HG03342 (cell line): ENCODE data around the gene LIPC.
A peak's percentile ranks its signal among the peaks of the same experiment; 100 is the strongest.

Experiments used
- ATAC-seq: cut with Tn5 transposase; IDR thresholded peaks from one replicate; pipeline ENCODE4 v1.9.1; 2021; ENCODE audit warnings: mild to moderate bottlenecking, moderate library complexity; ENCODE audit not compliant: unreplicated experiment

The LIPC gene

DNA sequence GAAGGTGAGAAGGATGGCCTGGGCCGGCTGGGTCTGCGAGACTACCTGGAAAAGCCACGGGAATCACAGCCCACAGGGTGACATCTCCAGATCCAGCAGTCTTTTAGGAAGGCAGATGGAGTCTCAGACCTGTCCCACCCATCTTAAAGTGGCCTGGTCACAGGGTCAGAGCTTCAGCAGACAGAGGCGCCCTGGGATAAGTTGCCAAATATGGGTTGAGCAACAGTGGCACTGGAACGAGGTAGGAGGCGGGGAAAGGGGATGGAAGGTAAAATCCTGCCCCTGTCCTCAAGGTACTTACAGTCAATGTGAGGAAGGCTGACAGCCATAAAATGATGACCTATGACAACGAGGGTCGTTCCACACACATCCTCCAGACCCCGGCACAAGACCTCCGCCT is 80.7 kb downstream of the LIPC start:
- no peak for ATAC-seq

GRCh38 chr15:58513008-58513407 is 81.2 kb downstream of the LIPC start:
- no peak for ATAC-seq

GRCh38 chr15:58513726-58514336 is 82.0 kb downstream of the LIPC start:
- ATAC-seq, result no peak

DNA sequence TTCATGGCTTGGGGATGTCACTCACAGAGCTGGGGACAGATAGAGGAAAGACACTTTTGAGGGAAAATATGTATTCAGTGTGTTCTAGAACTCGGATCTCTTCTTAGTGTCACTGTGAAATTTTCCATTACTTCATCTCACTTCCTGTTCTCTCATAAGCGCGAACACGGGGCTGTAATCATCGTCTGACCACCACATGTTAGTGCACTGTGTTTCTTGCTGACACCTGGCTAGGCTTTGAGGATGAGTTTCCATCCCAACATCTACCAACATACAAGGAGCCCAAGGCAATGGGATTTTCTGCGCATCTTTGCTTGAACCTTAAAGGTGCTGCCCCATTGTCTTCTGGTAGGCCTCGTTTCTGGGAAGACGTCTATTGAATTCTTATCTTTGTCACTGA is 84.0 kb downstream of the LIPC start:
- ATAC-seq, result no peak

DNA sequence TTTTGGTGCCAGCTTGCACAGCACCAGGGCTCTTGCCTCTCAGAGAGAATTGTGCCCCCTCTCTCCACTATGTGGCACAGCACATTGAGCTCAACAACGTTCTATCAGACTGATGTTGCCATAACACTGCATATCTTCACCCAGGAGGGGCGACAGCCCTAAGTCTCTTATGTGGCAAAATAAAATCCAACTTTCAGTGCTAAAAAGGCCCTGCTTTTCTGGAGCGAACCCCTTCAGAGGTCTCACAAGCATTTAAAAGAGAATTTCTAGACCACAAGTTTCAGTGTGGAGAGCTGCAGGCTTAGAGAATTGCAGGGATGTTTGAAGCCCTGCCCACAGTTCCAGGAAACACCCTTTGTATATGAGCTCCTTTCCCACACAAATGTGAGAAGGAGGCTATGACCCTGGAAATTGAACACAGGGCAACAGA is 85.5 kb downstream of the LIPC start:
- ATAC-seq, result no peak

GRCh38 chr15:58517682-58518525 is 86.1 kb downstream of the LIPC start:
- ATAC-seq, result peak; percentile 62

DNA sequence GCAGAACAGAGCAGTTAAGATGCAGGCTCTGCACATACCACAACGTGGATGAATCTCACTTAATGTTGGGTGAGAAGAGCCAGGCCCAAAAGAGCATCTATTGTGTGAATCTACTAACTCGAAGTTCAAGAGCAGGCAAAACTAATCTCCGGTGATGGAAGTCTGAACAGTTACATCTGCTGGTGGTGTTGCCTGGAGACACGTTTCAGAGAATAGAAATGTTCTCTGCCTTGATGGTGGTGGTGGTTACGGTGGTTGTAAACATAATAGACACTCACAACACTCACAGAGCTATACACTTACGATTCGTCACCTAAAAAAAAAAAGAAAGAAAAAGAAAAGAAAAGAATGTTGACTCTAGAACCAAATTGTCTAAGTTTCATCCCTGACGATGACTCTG is 86.8 kb downstream of the LIPC start:
- ATAC-seq, result peak; percentile 14

- ATAC-seq, result no peak
These were observed 87.7 kb downstream of the LIPC start for GRCh38 chr15:58519516-58519915.

- ATAC-seq, result no peak
These were observed 88.7 kb downstream of the LIPC start for GRCh38 chr15:58520464-58520863.

DNA sequence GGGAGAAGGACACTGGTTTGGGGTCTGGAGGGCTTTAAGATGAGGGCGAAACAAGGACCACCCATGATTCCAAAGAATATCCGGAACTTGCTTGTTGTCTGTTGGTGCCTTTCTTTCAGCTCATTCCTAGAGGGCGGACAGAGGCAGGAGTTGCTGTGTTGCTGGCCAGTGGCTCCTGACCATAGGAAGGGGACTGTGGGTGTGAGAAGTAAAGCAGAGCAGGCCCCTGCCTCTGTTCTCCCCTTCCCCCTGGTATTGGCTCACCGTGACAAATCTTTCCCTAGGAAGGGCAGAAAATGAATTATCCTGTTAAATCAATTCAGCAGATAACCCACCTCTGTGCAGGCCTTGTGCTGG is 89.1 kb downstream of the LIPC start:
- ATAC-seq, result no peak

DNA sequence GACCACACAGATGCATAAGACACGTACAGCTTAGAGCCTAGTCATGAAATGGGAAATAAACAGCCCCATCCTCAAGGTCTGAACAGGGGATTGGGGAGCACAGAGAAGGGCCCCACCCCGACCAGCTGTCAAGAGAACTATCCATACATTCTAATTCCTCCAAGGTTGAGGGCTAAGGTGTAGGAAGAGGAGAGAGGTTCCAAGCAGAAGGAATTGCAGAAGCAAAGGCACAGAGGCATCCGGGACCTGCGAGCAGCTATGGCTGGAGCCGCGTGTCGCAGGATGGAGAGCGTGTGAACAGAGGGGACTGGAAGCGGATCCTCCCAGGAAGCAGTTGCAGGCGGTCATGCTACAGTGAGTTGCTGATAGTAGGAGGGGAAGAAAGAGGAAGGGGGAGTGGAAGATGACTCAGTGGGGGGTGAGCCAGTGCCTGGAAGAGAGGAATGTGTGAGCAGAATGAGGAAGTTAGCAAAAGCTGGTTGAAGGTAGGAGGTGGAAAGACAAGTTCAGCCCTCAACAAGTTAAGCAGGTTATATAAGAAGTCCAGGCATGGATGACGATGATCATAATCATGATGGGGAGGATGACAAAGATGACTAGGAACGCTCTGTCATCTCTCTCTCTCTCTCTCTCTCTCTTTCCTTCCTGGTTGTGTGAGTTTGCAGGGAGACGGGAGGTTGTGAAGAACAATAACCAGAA is 89.7 kb downstream of the LIPC start:
- ATAC-seq, result no peak

GRCh38 chr15:58522391-58522790 is 90.6 kb downstream of the LIPC start:
- no peak for ATAC-seq

- no peak for ATAC-seq
These were observed 91.1 kb downstream of the LIPC start for GRCh38 chr15:58522865-58523264.

GRCh38 chr15:58523634-58524033 is 91.8 kb downstream of the LIPC start:
- ATAC-seq, result no peak

- ATAC-seq, result no peak
These were observed 92.5 kb downstream of the LIPC start for GRCh38 chr15:58524247-58524646.

DNA sequence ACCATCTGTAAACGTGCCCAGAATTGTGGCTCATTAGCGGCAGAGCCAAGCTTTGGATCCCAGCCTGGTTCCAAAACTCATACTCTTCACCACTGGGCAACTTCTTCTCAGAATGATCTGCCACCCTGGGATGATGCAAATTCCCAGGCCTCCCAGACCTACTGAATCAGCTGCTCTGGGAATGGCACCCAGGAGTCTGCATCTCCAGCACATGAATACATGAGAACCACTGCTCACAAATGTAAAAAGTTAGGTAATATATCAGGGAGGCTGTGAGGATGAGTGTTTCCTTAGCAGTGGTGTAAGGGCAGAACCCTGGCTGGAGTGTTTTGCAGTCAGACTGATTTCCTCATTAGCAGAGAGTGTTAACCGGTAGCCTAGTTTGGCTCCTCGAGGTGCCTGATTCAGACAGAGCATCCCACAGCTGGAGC is 94.2 kb downstream of the LIPC start:
- ATAC-seq, result no peak

GRCh38 chr15:58526647-58527192 is 94.9 kb downstream of the LIPC start:
- ATAC-seq, result no peak

- no peak for ATAC-seq
These were observed 95.9 kb downstream of the LIPC start for GRCh38 chr15:58527573-58528187.

DNA sequence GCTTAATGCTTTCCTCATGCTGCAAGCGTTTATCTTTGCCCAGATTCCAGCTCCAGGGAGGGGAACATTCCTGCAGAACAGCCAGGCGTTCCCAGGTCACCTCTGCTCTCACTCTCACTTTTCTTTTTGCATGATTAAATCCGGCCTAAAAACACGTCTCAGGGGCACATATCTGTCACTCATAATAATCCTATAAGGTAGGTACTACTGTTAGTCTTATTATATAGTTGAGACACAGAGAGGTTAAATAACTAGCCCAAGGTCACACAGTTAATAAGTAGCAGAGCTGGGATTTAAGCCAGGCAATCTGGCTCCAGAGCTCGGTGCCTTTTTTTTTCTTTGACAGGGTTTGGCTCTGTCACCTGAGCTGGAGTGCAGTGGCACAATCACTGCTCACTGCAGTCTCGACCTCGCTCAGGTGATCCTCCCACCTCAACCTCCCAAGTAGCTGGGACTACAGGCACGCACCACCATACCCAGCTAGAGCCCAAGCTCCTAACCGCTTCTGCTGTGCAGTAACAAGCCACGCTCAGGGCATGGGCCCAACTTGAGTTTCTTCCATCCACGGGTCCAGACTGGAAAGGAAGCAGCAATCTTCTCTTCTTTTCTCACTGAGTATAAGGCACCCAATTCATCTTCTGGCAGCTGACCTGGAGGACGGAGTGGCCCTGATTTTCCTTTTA is 96.5 kb downstream of the LIPC start:
- no peak for ATAC-seq

DNA sequence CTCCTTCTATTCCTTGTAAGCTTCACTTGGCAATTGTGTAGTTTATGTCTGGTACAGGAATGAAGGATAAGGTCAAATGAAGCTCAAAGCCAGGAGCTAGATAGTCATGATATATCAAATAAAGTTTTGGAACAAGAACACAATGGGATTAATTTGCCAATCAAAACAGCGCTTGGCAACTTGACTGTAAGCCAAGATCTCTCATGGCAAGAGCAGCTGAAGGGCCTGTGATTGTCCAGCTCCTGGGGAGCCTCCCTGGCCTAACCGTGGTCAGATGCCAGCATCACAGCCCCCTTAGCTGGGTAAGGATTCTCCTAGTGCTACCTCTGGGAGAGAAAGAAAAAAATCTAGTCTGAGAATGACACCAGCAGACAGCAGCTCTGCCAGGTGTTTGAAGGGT is 97.2 kb downstream of the LIPC start:
- ATAC-seq, result no peak
